GM23248 (cell line): ENCODE results near the gene NUDT22.

Experiments
- EZH2 ChIP-seq: fragments of 200-600 bp; sonication (generic); IDR thresholded peaks from 2 replicates; pipeline ENCODE4 v1.6.1; 2018; ENCODE audit warnings: antibody characterized with exemption, mild to moderate bottlenecking; ENCODE audit not compliant: insufficient read depth, poor library complexity, severe bottlenecking
- EZH2phosphoT487 ChIP-seq: fragments of 200-600 bp; sonication (generic); IDR thresholded peaks from 2 replicates; pipeline ENCODE4 v1.6.1; 2018; ENCODE audit warnings: antibody characterized with exemption, moderate library complexity, mild to moderate bottlenecking, low read depth; ENCODE audit not compliant: insufficient read depth

DNA sequence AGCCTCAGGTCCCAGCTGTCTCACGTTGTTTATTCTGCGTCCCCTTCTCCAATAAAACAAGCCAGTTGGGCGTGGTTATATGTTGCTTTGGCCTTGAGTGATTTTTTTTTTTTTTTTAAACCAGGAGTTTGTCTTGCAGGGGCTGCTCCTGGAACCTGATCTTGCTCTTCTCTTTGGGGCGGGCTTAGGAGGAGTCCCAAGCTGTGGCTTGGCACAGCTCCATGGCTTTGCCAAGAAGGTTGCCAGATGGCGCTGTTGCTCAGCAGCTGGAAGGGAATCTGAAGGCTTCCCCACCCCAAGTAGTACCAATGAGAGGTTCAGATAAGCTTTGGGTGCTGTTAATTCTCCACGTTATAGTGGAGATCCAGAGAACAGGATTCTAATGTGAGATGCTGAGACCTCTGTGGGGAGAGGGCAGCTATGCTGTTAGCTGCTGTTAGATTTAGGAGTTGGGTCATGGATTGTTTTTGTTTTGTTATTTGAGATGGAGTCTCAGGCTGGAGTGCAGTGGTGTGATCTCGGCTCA is 21.5 kb upstream of the NUDT22 start:
- TF ChIP-seq EZH2 (no peak), EZH2phosphoT487 (no peak)
